Adrenal gland (tissue), 5 donors: Measurements from ENCODE around the gene PPIF.

Experiments used
- CTCF ChIP-seq, 6 experiments: fragments of 450-650 bp in 4 of 6; fragments of 200-600 bp in 2 of 6; sonication (generic) in 1 of 6; IDR thresholded peaks; 1 replicate in 5 of 6; 2 replicates in 1 of 6; pipeline versions ENCODE4 v1.5.1 to v1.8.0; 2016 to 2021; ENCODE audit warnings: antibody characterized with exemption in 6 of 6, mild to moderate bottlenecking in 2 of 6, moderate library complexity in 1 of 6
- POLR2A ChIP-seq, 2 donors: fragments of 450-650 bp; IDR thresholded peaks; one replicate each; pipeline ENCODE4 v1.6.1; 2017; ENCODE audit warnings: antibody characterized with exemption in 2 of 2, mild to moderate bottlenecking in 2 of 2, moderate library complexity in 1 of 2
- donor health status: DM: no; HTN: no; CAD: no.

GRCh38 chr10:79361726-79362397, 14.6 kb downstream of the PPIF start:
- TF ChIP-seq CTCF (IDR thresholded peaks at IDR 0.05) (no peak), POLR2A (IDR thresholded peaks at IDR 0.05) (no peak)
